GM12878 (cell line): ENCODE measurements around the gene OR7A10. TPM values are rescaled to one million over a fixed set of nuclear protein-coding genes. Genes with fewer than 3 reads are reported as not detected.

ENCODE experiments used
- ATAC-seq: fragments of 200-7000 bp; cut with Tn5 transposase; 3 replicates; pipeline ENCODE4 v1.9.1; 2020; ENCODE audit warnings: mild to moderate bottlenecking, moderate library complexity
- BruUV-seq: library from RNA; stranded (reverse); fragments of 400-500 nt; replicated peaks from 2 replicates; lab custom pipeline; 2021; lab: Mats Ljungman, UMichigan
- CTCF ChIA-PET: fragments of 300-600 bp; sonication (Branson Sonifier 250); formaldehyde crosslinking; extraction: SDS; loops from one replicate; lab custom pipeline; 2021; ENCODE audit warnings: inconsistent platforms; lab: Yijun Ruan, JAX
- POLR2A ChIA-PET: fragments of 350-600 bp; formaldehyde crosslinking; extraction: SDS; loops from one replicate; lab custom pipeline; 2021; ENCODE audit warnings: inconsistent platforms; lab: Charles Lee
- RAD21 ChIA-PET: fragments of 300-600 bp; sonication (Branson Sonifier 250); formaldehyde crosslinking; loops from one replicate; lab custom pipeline; 2023; ENCODE audit warnings: antibody characterized with exemption; ENCODE audit not compliant: unreplicated experiment; lab: Charles Lee
- SMC1A ChIA-PET: fragments of 300-600 bp; sonication (Branson Sonifier 250); formaldehyde crosslinking; loops from one replicate; lab custom pipeline; 2023; ENCODE audit not compliant: unreplicated experiment, uncharacterized antibody; lab: Charles Lee
- DNase-seq: peaks from one replicate; pipeline ENCODE4 v3.0.0-alpha.2; 2011; ENCODE audit warnings: low read depth, low spot score
- FAIRE-seq: peaks from 3 replicates; lab custom pipeline; 2011; peaks lifted over from hg19 to GRCh38; lab: Jason Lieb, UNC
- H2AFZ ChIP-seq: 2 replicates; pipeline ENCODE4 v1.6.0; 2011; ENCODE audit warnings: low read depth, low read length, control low read depth; ENCODE audit not compliant: control insufficient read depth
- H3K27ac ChIP-seq: 2 replicates; pipeline ENCODE4 v1.5.1; 2011; ENCODE audit warnings: control low read depth; ENCODE audit not compliant: control insufficient read depth, insufficient read depth
- H3K27me3 ChIP-seq, 2 experiments: replicated peaks in 1 of 2; 2 replicates each; pipeline versions ENCODE4 v1.6.0 to v1.6.1; 2011; ENCODE audit warnings: low read length in 1 of 2; ENCODE audit not compliant: control insufficient read depth in 2 of 2, insufficient read depth in 2 of 2
- H3K36me3 ChIP-seq, 2 experiments: 2 replicates each; pipeline ENCODE4 v1.5.1; 2011; ENCODE audit warnings: low read length in 1 of 2; ENCODE audit not compliant: control insufficient read depth in 2 of 2, insufficient read depth in 2 of 2
- H3K4me1 ChIP-seq: 2 replicates; pipeline ENCODE4 v1.6.1; 2011; ENCODE audit warnings: mild to moderate bottlenecking, low read length, moderate library complexity, mixed read lengths; ENCODE audit not compliant: control insufficient read depth, insufficient read depth
- H3K4me2 ChIP-seq: 2 replicates; pipeline ENCODE4 v1.6.0; 2011; ENCODE audit warnings: control low read depth; ENCODE audit not compliant: control insufficient read depth, insufficient read depth
- H3K4me3 ChIP-seq: fragments of 200-600 bp; sonication (generic); 2 replicates; pipeline ENCODE4 v1.5.1; 2016
- H3K79me2 ChIP-seq: 2 replicates; pipeline ENCODE4 v1.6.0; 2011; ENCODE audit warnings: low read length; ENCODE audit not compliant: control insufficient read depth, insufficient read depth
- H3K9ac ChIP-seq: 2 replicates; pipeline ENCODE4 v1.8.0; 2011; ENCODE audit warnings: low read length, control low read depth, mixed read lengths; ENCODE audit not compliant: control insufficient read depth, insufficient read depth
- H3K9me3 ChIP-seq: replicated peaks from 3 replicates; pipeline ENCODE4 v1.5.1; 2011; ENCODE audit warnings: mild to moderate bottlenecking, low read length; ENCODE audit not compliant: control insufficient read depth, insufficient read depth
- H4K20me1 ChIP-seq: 2 replicates; pipeline ENCODE4 v1.6.0; 2011; ENCODE audit not compliant: control insufficient read depth, insufficient read depth
- BHLHE40 ChIP-seq, 2 experiments: fragments of 450-650 bp in 1 of 2; IDR thresholded peaks; 2 replicates each; pipeline ENCODE4 v1.6.1; 2011 to 2017; ENCODE audit warnings: low read depth in 2 of 2, borderline replicate concordance in 1 of 2, improper control_type of control experiment in 1 of 2, low read length in 1 of 2, mild to moderate bottlenecking in 1 of 2
- CEBPB ChIP-seq, 2 experiments: fragments of 150-350 bp in 1 of 2; IDR thresholded peaks; 2 replicates each; pipeline ENCODE4 v1.6.1; 2012 to 2014; ENCODE audit warnings: low read depth in 2 of 2, low read length in 2 of 2, borderline replicate concordance in 1 of 2, inconsistent platforms in 1 of 2
- CREB1 ChIP-seq: IDR thresholded peaks from 2 replicates; pipeline ENCODE4 v1.6.1; 2012; ENCODE audit warnings: low read depth, mild to moderate bottlenecking, inconsistent platforms
- DPF2 ChIP-seq: fragments of 450-650 bp; IDR thresholded peaks from 2 replicates; pipeline ENCODE4 v1.6.1; 2017; ENCODE audit warnings: mild to moderate bottlenecking
- E2F4 ChIP-seq: IDR thresholded peaks from 2 replicates; pipeline ENCODE4 v1.6.1; 2012; ENCODE audit warnings: low read depth, low read length, improper control_type of control experiment
- E2F8 ChIP-seq: fragments of 450-650 bp; IDR thresholded peaks from 2 replicates; pipeline ENCODE4 v1.6.1; 2018; ENCODE audit warnings: mild to moderate bottlenecking, low read depth, moderate library complexity; ENCODE audit not compliant: partially characterized antibody
- IKZF1 ChIP-seq: fragments of 450-650 bp; conservative IDR thresholded peaks from 2 replicates; pipeline ENCODE4 v1.6.1; 2017; ENCODE audit warnings: antibody characterized with exemption, mild to moderate bottlenecking
- NRF1 ChIP-seq: conservative IDR thresholded peaks from 2 replicates; pipeline ENCODE4 v1.6.1; 2011; ENCODE audit warnings: mild to moderate bottlenecking, low read depth, low read length, improper control_type of control experiment
- RAD51 ChIP-seq: fragments of 450-650 bp; IDR thresholded peaks from 2 replicates; pipeline ENCODE4 v1.6.1; 2016; ENCODE audit warnings: moderate library complexity, mild to moderate bottlenecking, inconsistent platforms
- RBBP5 ChIP-seq: fragments of 200-600 bp; sonication (generic); conservative IDR thresholded peaks from 2 replicates; pipeline ENCODE4 v1.6.1; 2016
- YBX1 ChIP-seq: fragments of 450-650 bp; IDR thresholded peaks from 2 replicates; pipeline ENCODE4 v1.6.1; 2016; ENCODE audit warnings: antibody characterized with exemption
- WGBS: methylation state at CpG from one replicate; pipeline ENCODE4 v1.1.6; 2016; ENCODE audit warnings: low lambda C conversion rate; ENCODE audit not compliant: insufficient replicate concordance, insufficient coverage; ENCODE audit errors: missing lambda C conversion rate; 5-methylcytosine and 5-hydroxymethylcytosine counted together
- in situ Hi-C: fragments of 300-500 bp; cut with MboI; formaldehyde crosslinking; loops from 9 replicates; pipeline ENCODE4 v1.14.3; 2018; ENCODE audit warnings: mixed read lengths
- intact Hi-C: fragments of 100-400 bp; cut with micrococcal nuclease; formaldehyde crosslinking; loops from one replicate; pipeline ENCODE4 v1.14.2; 2022; ENCODE audit not compliant: unreplicated experiment
- polyA plus RNA-seq, 11 experiments: library from polyadenylated mRNA; depleted of rRNA in 4 of 11; unstranded in 6 of 11; stranded (reverse) in 5 of 11; fragments of >200 nt; fragmentation: Nextera tagmentation in 4 of 11; fragmentation: Illumina TruSeq in 1 of 11; extraction: Ambion mirVana in 4 of 11; extraction: Trizol in 1 of 11; gene quantifications; 1 replicate in 1 of 11; 2 replicates in 10 of 11; pipeline versions ENCODE4 v1.2.1 to v1.2.3, GENCODE V29; 2011 to 2016; ENCODE audit warnings: inconsistent platforms in 2 of 11, missing spikeins in 2 of 11, low read depth in 1 of 11
- total RNA-seq, 4 experiments: library from RNA; depleted of rRNA in 3 of 4; stranded (reverse); fragments of >200 nt in 3 of 4; fragmentation: Illumina TruSeq in 1 of 4; extraction: Trizol in 1 of 4; gene quantifications; 2 replicates each; pipeline versions ENCODE4 v1.2.1 to v1.2.3, GENCODE V29; 2013 to 2021
- TF ChIP-seq, protein P1 (sequence below): IDR thresholded peaks from 2 replicates; pipeline ENCODE4 v1.6.1; 2012; ENCODE audit warnings: low read depth, low read length, improper control_type of control experiment

The OR7A10 gene
- total and polyA plus RNA-seq, 10 of the 15 experiments (the other 5 are each of a cell fraction or from before 2014, with no cell fraction given) = not detected

DNA sequence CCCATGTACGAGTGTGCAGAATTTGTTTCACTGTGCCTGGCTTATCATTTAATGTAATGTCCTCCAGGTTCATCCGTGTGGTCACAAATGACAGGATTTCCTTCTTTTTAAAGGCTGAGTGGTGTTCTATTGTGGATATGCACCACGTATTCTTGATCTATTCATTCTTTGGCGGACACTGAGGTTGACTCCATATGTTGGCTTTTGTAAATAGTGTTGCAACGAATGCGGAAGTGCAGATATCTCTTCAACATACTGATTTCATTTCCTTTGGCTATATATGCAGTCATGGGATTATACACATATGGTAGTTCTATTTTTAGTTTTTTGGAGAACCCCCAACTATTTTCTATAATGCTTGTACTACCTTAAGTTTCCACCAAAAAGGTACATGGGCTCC, 26.8 kb downstream of the OR7A10 start:
- FAIRE-seq = no peak

More for the DNA sequence above, 26.8 kb downstream of the OR7A10 start:
- no peaks in the 10 kb centered on the region for H3K36me3 ChIP-seq
- H3K9me3 ChIP-seq = no peaks in the 10 kb centered on the region; the same call in 2 of the 3 replicates
- no TSS peak for BruUV-seq
- POLR2A ChIA-PET = no interaction called here
- RAD21 ChIA-PET = no interaction called here
- H4K20me1 ChIP-seq = no peaks in the 10 kb centered on the region
- TF ChIP-seq, protein P1, sequence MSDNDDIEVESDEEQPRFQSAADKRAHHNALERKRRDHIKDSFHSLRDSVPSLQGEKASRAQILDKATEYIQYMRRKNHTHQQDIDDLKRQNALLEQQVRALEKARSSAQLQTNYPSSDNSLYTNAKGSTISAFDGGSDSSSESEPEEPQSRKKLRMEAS = no peak
- TF ChIP-seq NRF1 (no peak), E2F4 (no peak), YBX1 (no peak), RAD51 (no peak), IKZF1 (no peak), RBBP5 (no peak), CEBPB (IDR thresholded peaks at IDR 0.05; ENCODE audit: borderline replicate concordance in 1 of 2, low read depth in 2 of 2, low read length in 2 of 2) (no peak), DPF2 (no peak), CREB1 (no peak), E2F8 (no peak), BHLHE40 (IDR thresholded peaks at IDR 0.05; ENCODE audit: borderline replicate concordance in 1 of 2, low read depth in 2 of 2, low read length in 1 of 2) (no peak)
- no peaks in the 10 kb centered on the region for H3K79me2 ChIP-seq
- CTCF ChIA-PET = no interaction called here
- in situ Hi-C loops = no loop called here
- DNase-seq = no peak
- H3K9ac ChIP-seq = no peak overlapping the region
- H3K27me3 ChIP-seq = no peaks in the 10 kb centered on the region
- no peak overlapping the region for H3K27ac ChIP-seq
- no peak overlapping the region for H3K4me3 ChIP-seq
- WGBS = 45% methylated on average over 6 of the region's 6 CpGs
- intact Hi-C loops = no loop called here
- SMC1A ChIA-PET = no interaction called here
- no peak overlapping the region for H2AFZ ChIP-seq
- no peaks in the 10 kb centered on the region for H3K4me1 ChIP-seq
- no peak for ATAC-seq
- no peak overlapping the region for H3K4me2 ChIP-seq
